Thyroid gland (tissue), 4 donors: ENCODE measurements around the gene VKORC1L1.
"Not testable (repeated sequence)": the region's sequence is repeated elsewhere in the genome, so short reads cannot be mapped to it uniquely, and the experiment has no call there.

Source experiments
- POLR2A ChIP-seq, 2 donors: fragments of 450-650 bp; IDR thresholded peaks; one replicate each; pipeline ENCODE4 v1.6.1; 2017; ENCODE audit warnings: antibody characterized with exemption in 2 of 2, mild to moderate bottlenecking in 2 of 2, moderate library complexity in 1 of 2
- TF ChIP-seq, protein P1 (sequence below), 6 experiments: fragments of 200-600 bp in 3 of 6; fragments of 450-650 bp in 3 of 6; sonication (generic) in 3 of 6; IDR thresholded peaks; one replicate each; pipeline ENCODE4 v1.5.1; 2016 to 2019; ENCODE audit warnings: antibody characterized with exemption in 6 of 6, mild to moderate bottlenecking in 2 of 6, inconsistent platforms in 1 of 6, moderate library complexity in 1 of 6

DNA sequence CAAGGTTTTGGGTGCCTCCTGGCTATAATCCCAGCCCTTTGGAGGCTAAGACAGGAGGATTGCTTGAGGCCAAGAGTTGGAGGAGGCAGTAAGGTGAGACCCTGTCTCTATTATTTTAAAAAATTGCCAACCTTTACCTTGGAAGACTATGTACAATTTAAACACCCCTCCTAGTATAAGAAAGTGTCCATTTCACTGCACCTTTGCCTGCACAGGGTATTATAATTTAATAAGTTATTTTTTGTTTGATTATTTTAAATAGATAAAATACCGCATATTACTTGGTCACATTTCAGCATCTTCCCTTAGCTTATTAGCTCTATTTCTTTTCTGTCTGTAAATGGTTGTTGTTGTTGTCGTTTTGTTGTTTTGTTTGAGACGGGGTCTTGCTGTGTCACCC lies 36.2 kb upstream of the VKORC1L1 start:
- TF ChIP-seq POLR2A (IDR thresholded peaks at IDR 0.05) = not testable (repeated sequence)
- TF ChIP-seq, protein P1, sequence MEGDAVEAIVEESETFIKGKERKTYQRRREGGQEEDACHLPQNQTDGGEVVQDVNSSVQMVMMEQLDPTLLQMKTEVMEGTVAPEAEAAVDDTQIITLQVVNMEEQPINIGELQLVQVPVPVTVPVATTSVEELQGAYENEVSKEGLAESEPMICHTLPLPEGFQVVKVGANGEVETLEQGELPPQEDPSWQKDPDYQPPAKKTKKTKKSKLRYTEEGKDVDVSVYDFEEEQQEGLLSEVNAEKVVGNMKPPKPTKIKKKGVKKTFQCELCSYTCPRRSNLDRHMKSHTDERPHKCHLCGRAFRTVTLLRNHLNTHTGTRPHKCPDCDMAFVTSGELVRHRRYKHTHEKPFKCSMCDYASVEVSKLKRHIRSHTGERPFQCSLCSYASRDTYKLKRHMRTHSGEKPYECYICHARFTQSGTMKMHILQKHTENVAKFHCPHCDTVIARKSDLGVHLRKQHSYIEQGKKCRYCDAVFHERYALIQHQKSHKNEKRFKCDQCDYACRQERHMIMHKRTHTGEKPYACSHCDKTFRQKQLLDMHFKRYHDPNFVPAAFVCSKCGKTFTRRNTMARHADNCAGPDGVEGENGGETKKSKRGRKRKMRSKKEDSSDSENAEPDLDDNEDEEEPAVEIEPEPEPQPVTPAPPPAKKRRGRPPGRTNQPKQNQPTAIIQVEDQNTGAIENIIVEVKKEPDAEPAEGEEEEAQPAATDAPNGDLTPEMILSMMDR (IDR thresholded peaks at IDR 0.05) = not testable (repeated sequence)
